Activated CD4-positive, alpha-beta memory T cell treated with anti-CD3 and anti-CD28 coated beads, Interleukin-2, amount 10 ng/mL, durations not matched to agents 7 days and 5 days (primary cell): ENCODE data around the gene RIMKLB. TPM values are rescaled to one million over a fixed set of nuclear protein-coding genes. Genes with fewer than 3 reads are reported as not detected.

Experiments
- CTCF ChIA-PET: fragments of 350-600 bp; sonication (Branson Sonifier 250); formaldehyde crosslinking; loops from one replicate; lab custom pipeline; 2021; ENCODE audit warnings: antibody characterized with exemption, inconsistent platforms; lab: Charles Lee
- POLR2A ChIA-PET: fragments of 350-600 bp; sonication (Branson Sonifier 250); formaldehyde crosslinking; loops from one replicate; lab custom pipeline; 2021; ENCODE audit warnings: antibody characterized with exemption; lab: Charles Lee
- DNase-seq: peaks from one replicate; pipeline ENCODE4 v3.0.0-alpha.2; 2020
- H3K27ac Mint-ChIP-seq: one replicate; pipeline ENCODE4 v1.8.0; 2021; ENCODE audit warnings: mild to moderate bottlenecking, mixed read lengths
- H3K27me3 Mint-ChIP-seq: one replicate; pipeline ENCODE4 v1.8.0; 2021; ENCODE audit warnings: mixed read lengths
- H3K36me3 Mint-ChIP-seq: one replicate; pipeline ENCODE4 v1.8.0; 2021; ENCODE audit warnings: low read depth, mixed read lengths
- H3K4me1 Mint-ChIP-seq: one replicate; pipeline ENCODE4 v1.8.0; 2021; ENCODE audit warnings: mixed read lengths
- H3K4me3 Mint-ChIP-seq: one replicate; pipeline ENCODE4 v1.8.0; 2021; ENCODE audit warnings: mild to moderate bottlenecking, mixed read lengths
- H3K9me3 Mint-ChIP-seq: one replicate; pipeline ENCODE4 v1.8.0; 2021; ENCODE audit warnings: mixed read lengths
- total RNA-seq, 2 experiments: library from RNA; stranded (reverse); gene quantifications; one replicate each; pipeline ENCODE4 v1.2.3, GENCODE V29; 2021

RIMKLB gene
- total RNA-seq, 2 experiments from 2014 or later, result 1.3 to 1.6 TPM

DNA sequence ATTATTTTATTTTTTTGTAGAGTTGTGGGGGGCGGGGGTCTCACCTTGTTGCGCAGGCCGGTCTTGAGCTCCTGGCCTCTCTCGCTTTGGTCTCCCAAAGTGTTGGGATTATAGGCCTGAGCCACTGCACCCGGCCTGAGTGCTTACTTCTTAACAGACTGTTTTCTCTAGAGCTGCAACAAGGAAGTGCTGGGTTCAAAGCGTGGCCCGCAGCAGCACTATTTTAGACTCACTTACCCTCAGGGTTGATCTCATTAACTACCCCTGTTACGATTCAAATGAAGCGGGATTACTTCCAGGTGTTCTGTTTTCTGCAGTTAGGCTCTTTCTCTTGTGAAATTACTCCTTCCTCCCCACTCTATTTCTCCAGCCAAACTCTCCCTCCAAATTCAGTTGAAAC lies 133.3 kb downstream of the RIMKLB start:
- CTCF ChIA-PET, result no interaction called here
- Mint-ChIP-seq H3K27me3 (peaks cover 10% of the 10 kb centered on the region), H3K36me3 (no peaks in the 10 kb centered on the region), H3K9me3 (no peaks in the 10 kb centered on the region), H3K4me3 (no peak overlapping the region), H3K4me1 (no peaks in the 10 kb centered on the region), H3K27ac (no peak overlapping the region)
- DNase-seq, result no peak
- POLR2A ChIA-PET, result no interaction called here

DNA sequence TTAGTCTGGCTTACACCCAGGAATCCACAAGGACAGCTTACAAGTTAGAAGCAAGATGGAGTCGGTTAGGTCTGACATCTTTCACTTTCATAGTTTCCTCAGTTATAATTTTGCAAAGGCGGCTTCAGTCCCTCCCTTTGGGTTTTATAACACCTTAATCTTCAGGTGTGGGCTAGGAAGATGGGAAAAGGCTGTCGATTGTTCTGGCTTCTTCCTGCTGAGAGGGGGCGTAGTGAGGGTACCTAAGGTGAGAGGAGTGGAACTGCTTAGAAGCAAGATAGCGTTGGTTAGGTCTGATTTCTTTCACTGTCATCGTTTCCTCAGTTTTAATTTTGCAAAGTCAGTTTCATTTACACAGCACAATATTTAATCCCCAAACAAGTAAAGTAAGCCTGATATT lies 134.7 kb downstream of the RIMKLB start:
- Mint-ChIP-seq H3K4me1 (no peaks in the 10 kb centered on the region), H3K27me3 (peaks cover 7% of the 10 kb centered on the region), H3K9me3 (no peaks in the 10 kb centered on the region), H3K36me3 (no peaks in the 10 kb centered on the region), H3K27ac (no peak overlapping the region), H3K4me3 (no peak overlapping the region)
- no peak for DNase-seq
- CTCF ChIA-PET, result no interaction called here
- POLR2A ChIA-PET, result no interaction called here

Other genes with a start within 250 kb of the RIMKLB start
- gene CLEC6A, start 242.0 kb upstream of the RIMKLB start, total RNA-seq, result not detected
- not detected for gene CLEC4D, start 184.5 kb upstream of the RIMKLB start, total RNA-seq
- not detected for gene CLEC4E, start 157.1 kb upstream of the RIMKLB start, total RNA-seq
- not detected for gene AICDA, start 85.1 kb upstream of the RIMKLB start, total RNA-seq
- not detected for gene MFAP5, start 35.2 kb upstream of the RIMKLB start, total RNA-seq
- not detected for gene A2ML1, start 124.6 kb downstream of the RIMKLB start, total RNA-seq
- 10 to 100 TPM; 16.1 to 17.1 TPM for gene PHC1, start 216.5 kb downstream of the RIMKLB start, total RNA-seq